SK-N-SH (cell line): ENCODE measurements around the gene TMTC4. TPM values are rescaled to one million over a fixed set of nuclear protein-coding genes. Genes with fewer than 3 reads are reported as not detected.

ENCODE experiments used
- CTCF ChIA-PET: fragments of 300-600, 350-600 bp; formaldehyde crosslinking; extraction: SDS; loops from one replicate; lab custom pipeline; 2021; lab: Yijun Ruan, JAX
- POLR2A ChIA-PET: fragments of 350-600 bp; sonication (Branson Sonifier 250); formaldehyde crosslinking; extraction: SDS; loops from one replicate; lab custom pipeline; 2020; ENCODE audit warnings: antibody characterized with exemption, inconsistent platforms; lab: Yijun Ruan, JAX
- DNase-seq: peaks from one replicate; pipeline ENCODE4 v3.0.0; 2012
- H2AFZ ChIP-seq: fragments of 200-600 bp; sonication (generic); 2 replicates; pipeline ENCODE4 v1.8.1; 2016; ENCODE audit warnings: antibody characterized with exemption, mild to moderate bottlenecking, low read depth
- H3F3A ChIP-seq: fragments of 200-600 bp; sonication (generic); replicated peaks from 2 replicates; pipeline ENCODE3; 2016; ENCODE audit warnings: antibody characterized with exemption, mild to moderate bottlenecking; ENCODE audit not compliant: insufficient read depth
- H3K27ac ChIP-seq, 2 experiments: fragments of 200-500 bp in 1 of 2; fragments of 200-600 bp in 1 of 2; sonication (Bioruptor generic) in 1 of 2; sonication (generic), shearing (Covaris generic) in 1 of 2; 2 replicates each; pipeline versions ENCODE4 v1.5.1 to v1.6.1; 2014 to 2016; ENCODE audit warnings: low read depth in 2 of 2, inconsistent platforms in 1 of 2, low read length in 1 of 2, mild to moderate bottlenecking in 1 of 2, mixed read lengths in 1 of 2
- H3K27me3 ChIP-seq: fragments of 200-600 bp; sonication (generic), shearing (Covaris generic); 2 replicates; pipeline ENCODE4 v1.6.1; 2016; ENCODE audit warnings: mixed run types; ENCODE audit not compliant: insufficient read depth
- H3K36me3 ChIP-seq, 2 experiments: fragments of 200-500 bp in 1 of 2; fragments of 200-600 bp in 1 of 2; sonication (Bioruptor generic) in 1 of 2; sonication (generic) in 1 of 2; replicated peaks in 1 of 2; 2 replicates each; pipeline versions ENCODE3 to v1.5.1; 2014 to 2016; ENCODE audit warnings: low read length in 1 of 2, mild to moderate bottlenecking in 1 of 2; ENCODE audit not compliant: insufficient read depth in 2 of 2, control insufficient read depth in 1 of 2
- H3K4me1 ChIP-seq, 2 experiments: fragments of 200-500 bp in 1 of 2; fragments of 200-600 bp in 1 of 2; sonication (Bioruptor generic) in 1 of 2; sonication (generic), shearing (Covaris generic) in 1 of 2; 2 replicates each; pipeline versions ENCODE4 v1.5.1 to v1.6.1; 2014 to 2016; ENCODE audit warnings: low read depth in 1 of 2, low read length in 1 of 2, mixed run types in 1 of 2; ENCODE audit not compliant: insufficient read depth in 2 of 2, control insufficient read depth in 1 of 2
- H3K4me2 ChIP-seq: fragments of 200-600 bp; sonication (generic), shearing (Covaris generic); 2 replicates; pipeline ENCODE4 v1.6.1; 2017; ENCODE audit warnings: mixed run types
- H3K4me3 ChIP-seq, 2 experiments: fragments of 200-500 bp in 1 of 2; fragments of 200-600 bp in 1 of 2; sonication (Bioruptor generic) in 1 of 2; sonication (generic), shearing (Covaris generic) in 1 of 2; 2 replicates each; pipeline versions ENCODE4 v1.5.1 to v1.8.1; 2014 to 2016; ENCODE audit warnings: low read depth in 2 of 2, inconsistent platforms in 1 of 2, low read length in 1 of 2, mild to moderate bottlenecking in 1 of 2, mixed read lengths in 1 of 2, moderate library complexity in 1 of 2
- H3K79me2 ChIP-seq: fragments of 200-600 bp; sonication (generic); 2 replicates; pipeline ENCODE4 v1.8.1; 2017; ENCODE audit warnings: mild to moderate bottlenecking; ENCODE audit not compliant: insufficient read depth
- H3K9ac ChIP-seq: fragments of 200-600 bp; sonication (generic); 2 replicates; pipeline ENCODE4 v1.6.1; 2017; ENCODE audit warnings: mixed run types
- H3K9me2 ChIP-seq: fragments of 200-600 bp; sonication (generic); 2 replicates; pipeline ENCODE4 v1.6.1; 2017; ENCODE audit warnings: mixed run types
- H3K9me3 ChIP-seq: fragments of 200-600 bp; sonication (generic); 2 replicates; pipeline ENCODE4 v1.6.1; 2017; ENCODE audit warnings: mixed run types, mild to moderate bottlenecking, moderate library complexity
- H4K20me1 ChIP-seq: fragments of 200-600 bp; sonication (generic); 2 replicates; pipeline ENCODE4 v1.6.1; 2017; ENCODE audit warnings: mild to moderate bottlenecking, mixed run types; ENCODE audit not compliant: insufficient read depth
- EP300 ChIP-seq, 2 experiments: IDR thresholded peaks; 2 replicates each; pipeline versions ENCODE4 v1.4.0 to v1.6.1; 2012; ENCODE audit warnings: borderline replicate concordance in 1 of 2, low read depth in 1 of 2, low read length in 1 of 2
- FOXJ3 ChIP-seq: sonication (generic); formaldehyde crosslinking; IDR thresholded peaks from 2 replicates; pipeline ENCODE4 v1.5.1; 2020; ENCODE audit warnings: mild to moderate bottlenecking, missing genetic modification reagents
- FOXM1 ChIP-seq: IDR thresholded peaks from 2 replicates; pipeline ENCODE4 v1.4.0; 2012; ENCODE audit warnings: low read depth, mild to moderate bottlenecking
- GATA2 ChIP-seq: sonication (generic); formaldehyde crosslinking; IDR thresholded peaks from 2 replicates; pipeline ENCODE4 v1.5.0; 2020; ENCODE audit warnings: mild to moderate bottlenecking, missing genetic modification reagents
- SIN3A ChIP-seq: IDR thresholded peaks from 2 replicates; pipeline ENCODE4 v1.6.1; 2012; ENCODE audit warnings: low read depth, mild to moderate bottlenecking, low read length, moderate library complexity, borderline replicate concordance
- SMC3 ChIP-seq: IDR thresholded peaks from 2 replicates; pipeline ENCODE4 v1.6.1; 2012; ENCODE audit warnings: low read depth, low read length, improper control_type of control experiment
- TCF12 ChIP-seq: IDR thresholded peaks from 2 replicates; pipeline ENCODE4 v1.4.0; 2012
- TEAD4 ChIP-seq: IDR thresholded peaks from 2 replicates; pipeline ENCODE4 v1.4.0; 2012; ENCODE audit warnings: mild to moderate bottlenecking, borderline replicate concordance; ENCODE audit not compliant: insufficient read depth
- WGBS: methylation state at CpG from one replicate; pipeline ENCODE4 v1.1.6; 2017; ENCODE audit warnings: low lambda C conversion rate; 5-methylcytosine and 5-hydroxymethylcytosine counted together
- polyA plus RNA-seq, 3 experiments: library from polyadenylated mRNA; depleted of rRNA; stranded (reverse); fragments of >200 nt; gene quantifications; 2 replicates each; pipeline ENCODE4 v1.2.3, GENCODE V29; 2012
- TF ChIP-seq, protein P1 (sequence below): IDR thresholded peaks from 2 replicates; pipeline ENCODE4; 2012
- TF ChIP-seq, protein P2 (sequence below): fragments of 150-350 bp; IDR thresholded peaks from 2 replicates; pipeline ENCODE4 v1.6.1; 2017; ENCODE audit warnings: antibody characterized with exemption, low read length, low read depth, borderline replicate concordance

Gene TMTC4
- polyA plus RNA-seq, 1 of the 3 experiments (the other 2 are of a cell fraction): 22.3 TPM

DNA sequence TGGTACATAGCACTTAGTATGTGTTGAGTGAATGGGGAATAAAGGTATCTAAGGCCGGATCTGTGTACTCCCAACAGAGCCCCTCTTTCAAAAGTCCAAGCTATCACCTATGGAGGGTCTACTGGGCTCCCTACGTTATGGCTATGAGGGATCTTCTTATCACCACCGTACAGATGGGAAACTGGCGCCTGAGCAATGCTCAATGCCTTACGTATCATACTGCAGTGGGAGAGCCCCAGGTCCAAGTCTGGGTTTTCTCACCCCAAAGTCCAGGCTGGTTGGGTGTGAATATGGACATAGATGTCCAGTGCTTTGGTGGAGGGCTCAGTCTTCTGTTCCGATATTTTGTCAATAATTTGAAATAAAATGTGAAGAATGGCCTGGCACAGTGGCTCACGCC lies 72.9 kb downstream of the TMTC4 start:
- Histone ChIP-seq H3K4me1 (no peaks in the 10 kb centered on the region), H4K20me1 (no peaks in the 10 kb centered on the region), H3K27me3 (no peaks in the 10 kb centered on the region), H3K36me3 (peaks cover 0 to 4% of the 10 kb centered on the region in 2 experiments), H3K9me3 (no peaks in the 10 kb centered on the region), H3K4me2 (no peak overlapping the region), H3K79me2 (no peaks in the 10 kb centered on the region), H3K27ac (no peak overlapping the region), H3F3A (no peaks in the 10 kb centered on the region), H3K9ac (no peak overlapping the region), H2AFZ (no peak overlapping the region), H3K9me2 (no peaks in the 10 kb centered on the region), H3K4me3 (no peak overlapping the region)
- DNase-seq: no peak
- POLR2A ChIA-PET: no interaction called here
- TF ChIP-seq TEAD4 (no peak), SMC3 (no peak), FOXM1 (no peak), TCF12 (no peak)
- TF ChIP-seq, protein P1, sequence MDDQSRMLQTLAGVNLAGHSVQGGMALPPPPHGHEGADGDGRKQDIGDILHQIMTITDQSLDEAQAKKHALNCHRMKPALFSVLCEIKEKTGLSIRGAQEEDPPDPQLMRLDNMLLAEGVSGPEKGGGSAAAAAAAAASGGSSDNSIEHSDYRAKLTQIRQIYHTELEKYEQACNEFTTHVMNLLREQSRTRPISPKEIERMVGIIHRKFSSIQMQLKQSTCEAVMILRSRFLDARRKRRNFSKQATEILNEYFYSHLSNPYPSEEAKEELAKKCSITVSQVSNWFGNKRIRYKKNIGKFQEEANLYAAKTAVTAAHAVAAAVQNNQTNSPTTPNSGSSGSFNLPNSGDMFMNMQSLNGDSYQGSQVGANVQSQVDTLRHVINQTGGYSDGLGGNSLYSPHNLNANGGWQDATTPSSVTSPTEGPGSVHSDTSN: no peak
- 90% methylated on average over 7 of the region's 7 CpGs for WGBS
- CTCF ChIA-PET: interaction anchor here (1.5 kb wide), 1 partner anchor 29 kb away, joined by 4 read pairs; no protein-coding TSS in a partner anchor

DNA sequence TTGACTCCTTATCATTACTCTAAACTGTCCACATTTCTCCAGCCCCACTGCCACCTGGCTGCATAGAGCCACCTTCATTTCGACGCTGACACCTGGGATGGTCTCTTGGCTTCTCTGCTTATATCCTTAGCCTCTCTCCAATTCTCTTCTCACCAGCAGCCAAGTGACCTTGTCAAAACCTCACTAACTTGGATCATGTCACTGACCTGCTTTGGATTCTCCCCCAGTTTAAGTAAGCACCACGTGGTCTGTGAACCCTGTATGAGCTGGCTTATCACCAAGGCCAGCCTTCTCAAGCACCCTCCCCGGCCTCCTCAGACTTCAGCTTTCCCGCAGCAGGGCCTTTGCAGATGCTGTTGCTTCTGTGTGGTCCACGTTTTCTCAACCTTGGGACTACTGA lies 73.7 kb downstream of the TMTC4 start:
- TF ChIP-seq, protein P1: no peak
- TF ChIP-seq SIN3A (no peak), FOXJ3 (CRISPR knock-in tag) (no peak), EP300 (IDR thresholded peaks at IDR 0.05; ENCODE audit: borderline replicate concordance in 1 of 2, low read depth in 1 of 2, low read length in 1 of 2) (no peak), GATA2 (CRISPR knock-in tag) (no peak)
- TF ChIP-seq, protein P2, sequence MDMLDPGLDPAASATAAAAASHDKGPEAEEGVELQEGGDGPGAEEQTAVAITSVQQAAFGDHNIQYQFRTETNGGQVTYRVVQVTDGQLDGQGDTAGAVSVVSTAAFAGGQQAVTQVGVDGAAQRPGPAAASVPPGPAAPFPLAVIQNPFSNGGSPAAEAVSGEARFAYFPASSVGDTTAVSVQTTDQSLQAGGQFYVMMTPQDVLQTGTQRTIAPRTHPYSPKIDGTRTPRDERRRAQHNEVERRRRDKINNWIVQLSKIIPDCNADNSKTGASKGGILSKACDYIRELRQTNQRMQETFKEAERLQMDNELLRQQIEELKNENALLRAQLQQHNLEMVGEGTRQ: no peak
- no peaks in the 10 kb centered on the region for H3F3A ChIP-seq
- no peaks in the 10 kb centered on the region for H3K9me3 ChIP-seq
- H3K9me2 ChIP-seq: no peaks in the 10 kb centered on the region
- CTCF ChIA-PET: interaction anchor here (1.5 kb wide), 1 partner anchor 28 kb away, joined by 4 read pairs; no protein-coding TSS in a partner anchor
- no peaks in the 10 kb centered on the region for H3K79me2 ChIP-seq
- H3K36me3 ChIP-seq: peaks cover 0 to 4% of the 10 kb centered on the region in 2 experiments
- H2AFZ ChIP-seq: no peak overlapping the region
- no peaks in the 10 kb centered on the region for H4K20me1 ChIP-seq
- POLR2A ChIA-PET: no interaction called here
- 64% methylated on average over 5 of the region's 6 CpGs for WGBS
- no peak overlapping the region for H3K4me3 ChIP-seq
- H3K4me1 ChIP-seq: no peaks in the 10 kb centered on the region
- H3K4me2 ChIP-seq: no peak overlapping the region
- no peak overlapping the region for H3K27ac ChIP-seq
- H3K9ac ChIP-seq: no peak overlapping the region
- DNase-seq: no peak
- no peaks in the 10 kb centered on the region for H3K27me3 ChIP-seq
